CD4-positive, CD25-positive, alpha-beta regulatory T cell (primary cell): ENCODE data around the gene OCSTAMP. TPM values are rescaled to one million over a fixed set of nuclear protein-coding genes. Genes with fewer than 3 reads are reported as not detected.

ENCODE experiments used
- ATAC-seq, 2 donors: fragments of 150-1000 bp; cut with Tn5 transposase; one replicate each; pipeline ENCODE4 v1.10.0; 2021; ENCODE audit warnings: low read depth in 2 of 2, moderate number of reproducible peaks in 2 of 2, moderate library complexity in 1 of 2
- DNase-seq, 3 donors: peaks; one replicate each; pipeline versions ENCODE4 v3.0.0 to v3.0.0-alpha.2; 2012 to 2022; ENCODE audit warnings: mixed read lengths in 1 of 3
- H3K27ac ChIP-seq: one replicate; pipeline ENCODE4 v1.7.0; 2013; ENCODE audit warnings: mild to moderate bottlenecking, low read length; ENCODE audit not compliant: insufficient read depth, poor library complexity, severe bottlenecking
- H3K27me3 ChIP-seq: one replicate; pipeline ENCODE4 v1.7.0; 2013; ENCODE audit warnings: low read length; ENCODE audit not compliant: control insufficient read depth, insufficient read depth
- H3K36me3 ChIP-seq: one replicate; pipeline ENCODE4 v1.7.0; 2013; ENCODE audit warnings: mild to moderate bottlenecking, low read length, moderate library complexity; ENCODE audit not compliant: control insufficient read depth, insufficient read depth
- H3K4me1 ChIP-seq: 2 replicates; pipeline ENCODE4 v1.7.0; 2013; ENCODE audit warnings: mild to moderate bottlenecking, low read length; ENCODE audit not compliant: insufficient read depth, control insufficient read depth, poor library complexity, severe bottlenecking
- H3K4me3 ChIP-seq: one replicate; pipeline ENCODE4 v1.7.0; 2013; ENCODE audit warnings: low read depth, mild to moderate bottlenecking, low read length, moderate library complexity
- H3K9me3 ChIP-seq, 2 experiments: 1 replicate in 1 of 2; 2 replicates in 1 of 2; pipeline ENCODE4 v1.7.0; 2013; ENCODE audit warnings: low read length in 2 of 2, mild to moderate bottlenecking in 1 of 2, moderate library complexity in 1 of 2; ENCODE audit not compliant: control insufficient read depth in 2 of 2
- H3K27ac Mint-ChIP-seq, 3 donors: one replicate each; pipeline ENCODE4 v1.8.0; 2020 to 2022; ENCODE audit warnings: mild to moderate bottlenecking in 3 of 3, mixed read lengths in 3 of 3, moderate library complexity in 2 of 3
- H3K27me3 Mint-ChIP-seq: one replicate; pipeline ENCODE4 v1.8.0; 2022; ENCODE audit warnings: mild to moderate bottlenecking, mixed read lengths
- H3K36me3 Mint-ChIP-seq: one replicate; pipeline ENCODE4 v1.8.0; 2020; ENCODE audit warnings: mixed read lengths
- H3K4me1 Mint-ChIP-seq, 4 donors: one replicate each; pipeline ENCODE4 v1.8.0; 2020 to 2022; ENCODE audit warnings: mixed read lengths in 4 of 4, mild to moderate bottlenecking in 1 of 4
- H3K4me3 Mint-ChIP-seq, 4 donors: one replicate each; pipeline ENCODE4 v1.8.0; 2020 to 2022; ENCODE audit warnings: mild to moderate bottlenecking in 4 of 4, mixed read lengths in 4 of 4, moderate library complexity in 3 of 4
- H3K9me3 Mint-ChIP-seq, 7 donors: one replicate each; pipeline ENCODE4 v1.8.0; 2020 to 2022; ENCODE audit warnings: mixed read lengths in 7 of 7, mild to moderate bottlenecking in 3 of 7, moderate library complexity in 2 of 7
- polyA plus RNA-seq, 4 donors: library from polyadenylated mRNA; unstranded; fragments of 300-500 nt; fragmentation: Illumina TruSeq; gene quantifications; one replicate each; pipeline ENCODE4 v1.2.3, GENCODE V29; 2021
- total RNA-seq: library from RNA; stranded (reverse); gene quantifications from one replicate; pipeline ENCODE4 v1.2.3, GENCODE V29; 2022

OCSTAMP gene
- total and polyA plus RNA-seq, 5 donors from 2014 or later: not detected

GRCh38 chr20:46587986-46588385 lies 37.5 kb upstream of the OCSTAMP start:
- H3K4me1 ChIP-seq: no peaks in the 10 kb centered on the region
- peaks cover under 1% of the 10 kb centered on the region for H3K27me3 ChIP-seq
- H3K4me3 ChIP-seq: no peak overlapping the region
- peaks cover 8% of the 10 kb centered on the region for H3K27me3 Mint-ChIP-seq
- H3K27ac Mint-ChIP-seq: no peak overlapping the region
- H3K36me3 Mint-ChIP-seq: no peaks in the 10 kb centered on the region
- ATAC-seq (no peak), DNase-seq (no peak)
- no peak overlapping the region for H3K4me3 Mint-ChIP-seq
- H3K9me3 Mint-ChIP-seq: no peaks in the 10 kb centered on the region
- H3K4me1 Mint-ChIP-seq: peaks cover 0 to 4% (median 0%) of the 10 kb centered on the region in 4 donors
- H3K27ac ChIP-seq: no peak overlapping the region
- H3K9me3 ChIP-seq: no peaks in the 10 kb centered on the region
- no peaks in the 10 kb centered on the region for H3K36me3 ChIP-seq

DNA sequence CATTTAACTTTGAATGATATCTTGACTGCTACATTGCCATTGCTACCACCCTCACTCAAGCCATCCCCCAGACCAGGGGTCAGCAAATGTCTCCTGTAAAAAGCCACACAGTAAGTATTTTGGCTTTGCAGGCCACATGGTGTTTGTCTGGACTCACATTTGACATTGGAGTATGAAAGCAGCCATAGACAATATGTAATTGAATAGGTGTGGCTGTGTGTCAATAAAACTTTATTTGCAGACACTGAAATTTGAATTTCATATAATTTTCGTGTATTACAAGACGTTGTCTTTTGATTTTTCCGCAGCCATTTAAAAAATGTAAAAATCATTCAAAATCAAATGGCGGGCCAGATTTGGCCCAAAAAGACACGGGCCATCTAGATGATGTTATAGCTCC lies 36.3 kb upstream of the OCSTAMP start:
- Histone ChIP-seq H3K36me3 (no peaks in the 10 kb centered on the region), H3K4me1 (no peaks in the 10 kb centered on the region), H3K27ac (no peak overlapping the region), H3K27me3 (no peaks in the 10 kb centered on the region), H3K9me3 (no peaks in the 10 kb centered on the region), H3K4me3 (no peak overlapping the region)
- Mint-ChIP-seq H3K36me3 (no peaks in the 10 kb centered on the region), H3K4me3 (no peak overlapping the region), H3K27ac (no peak overlapping the region), H3K27me3 (peaks cover 10% of the 10 kb centered on the region), H3K4me1 (peaks cover 0 to 4% (median 0%) of the 10 kb centered on the region in 4 donors), H3K9me3 (no peaks in the 10 kb centered on the region)
- DNase-seq (no peak), ATAC-seq (no peak)

GRCh38 chr20:46584508-46584907 lies 34.1 kb upstream of the OCSTAMP start:
- Mint-ChIP-seq H3K9me3 (no peaks in the 10 kb centered on the region), H3K4me3 (no peak overlapping the region), H3K4me1 (peaks cover 0 to 4% (median 0%) of the 10 kb centered on the region in 4 donors), H3K27me3 (peaks cover 16% of the 10 kb centered on the region), H3K36me3 (no peaks in the 10 kb centered on the region), H3K27ac (no peak overlapping the region)
- no peaks in the 10 kb centered on the region for H3K27me3 ChIP-seq
- no peaks in the 10 kb centered on the region for H3K9me3 ChIP-seq
- no peaks in the 10 kb centered on the region for H3K36me3 ChIP-seq
- H3K4me3 ChIP-seq: no peak overlapping the region
- DNase-seq: no peak
- no peak overlapping the region for H3K27ac ChIP-seq
- no peak for ATAC-seq
- no peaks in the 10 kb centered on the region for H3K4me1 ChIP-seq

DNA sequence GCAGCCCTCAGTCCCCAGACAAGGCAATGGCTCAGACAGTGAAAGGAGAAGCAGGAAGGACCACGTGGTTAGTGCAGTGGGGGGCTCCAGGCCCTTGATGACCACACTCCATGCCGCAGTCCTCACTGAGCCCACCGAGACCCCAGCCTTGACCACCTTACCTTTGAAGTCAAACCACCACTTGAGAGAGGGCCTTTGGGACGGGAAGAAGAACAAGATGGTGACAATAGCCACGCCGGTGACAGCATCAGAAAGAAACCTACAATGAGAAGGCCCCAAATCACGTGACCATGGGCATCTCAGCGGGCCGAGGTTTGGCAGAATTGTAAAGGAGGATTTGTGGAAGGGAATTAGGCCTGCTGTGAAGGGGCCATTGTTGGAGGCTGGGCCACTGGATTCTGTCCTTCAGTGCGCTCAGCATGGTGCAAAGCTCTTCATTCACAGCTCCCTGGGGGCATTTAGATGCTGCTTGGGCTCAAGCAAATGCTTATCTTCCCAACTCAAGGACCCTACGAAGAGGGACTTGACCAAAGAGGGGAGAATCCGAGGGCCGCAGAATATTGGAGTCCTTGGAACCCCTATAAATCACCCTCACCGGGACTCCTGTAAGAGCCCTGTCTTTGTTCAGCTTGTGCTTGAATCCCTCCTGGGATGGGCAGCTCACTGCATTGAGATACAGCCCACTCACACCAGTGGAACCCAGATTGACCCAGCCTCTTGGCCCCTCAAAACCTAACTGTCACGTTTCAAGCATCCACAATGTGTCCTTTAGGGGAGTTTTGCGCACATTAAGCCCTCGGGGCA lies 33.2 kb upstream of the OCSTAMP start:
- H3K27ac Mint-ChIP-seq: no peak overlapping the region
- no peak overlapping the region for H3K4me3 Mint-ChIP-seq
- no peaks in the 10 kb centered on the region for H3K9me3 Mint-ChIP-seq
- no peaks in the 10 kb centered on the region for H3K4me1 Mint-ChIP-seq
- Histone ChIP-seq H3K36me3 (no peaks in the 10 kb centered on the region), H3K4me1 (no peaks in the 10 kb centered on the region), H3K9me3 (no peaks in the 10 kb centered on the region), H3K27ac (no peak overlapping the region), H3K27me3 (no peaks in the 10 kb centered on the region), H3K4me3 (no peak overlapping the region)
- peaks cover 16% of the 10 kb centered on the region for H3K27me3 Mint-ChIP-seq
- H3K36me3 Mint-ChIP-seq: no peaks in the 10 kb centered on the region
- DNase-seq: no peak
- ATAC-seq: no peak

DNA sequence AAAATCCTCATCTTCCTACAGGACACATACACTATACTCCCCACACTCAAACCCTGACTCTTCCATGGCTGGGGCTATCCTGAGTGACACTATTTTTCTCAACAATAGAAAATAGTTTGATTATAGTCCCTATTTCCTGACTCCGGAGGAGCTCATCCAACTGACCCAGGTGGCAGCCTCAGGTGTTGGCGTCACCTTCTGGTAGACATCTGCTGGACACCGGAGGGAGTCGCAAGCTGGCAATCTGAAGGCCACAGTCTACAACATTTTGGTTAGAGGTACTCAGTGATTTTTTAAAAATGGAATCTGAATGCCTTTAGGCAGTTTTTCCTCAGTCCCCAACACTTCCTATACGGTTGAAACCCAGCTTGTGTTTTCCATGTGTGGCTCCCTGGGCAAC lies 32.2 kb upstream of the OCSTAMP start:
- no peaks in the 10 kb centered on the region for H3K4me1 Mint-ChIP-seq
- peaks cover 16% of the 10 kb centered on the region for H3K27me3 Mint-ChIP-seq
- Histone ChIP-seq H3K27ac (no peak overlapping the region), H3K27me3 (no peaks in the 10 kb centered on the region), H3K4me1 (no peaks in the 10 kb centered on the region), H3K4me3 (no peak overlapping the region), H3K36me3 (no peaks in the 10 kb centered on the region), H3K9me3 (no peaks in the 10 kb centered on the region)
- no peak for ATAC-seq
- no peak overlapping the region for H3K4me3 Mint-ChIP-seq
- H3K27ac Mint-ChIP-seq: no peak overlapping the region
- no peaks in the 10 kb centered on the region for H3K36me3 Mint-ChIP-seq
- no peak for DNase-seq
- H3K9me3 Mint-ChIP-seq: no peaks in the 10 kb centered on the region

DNA sequence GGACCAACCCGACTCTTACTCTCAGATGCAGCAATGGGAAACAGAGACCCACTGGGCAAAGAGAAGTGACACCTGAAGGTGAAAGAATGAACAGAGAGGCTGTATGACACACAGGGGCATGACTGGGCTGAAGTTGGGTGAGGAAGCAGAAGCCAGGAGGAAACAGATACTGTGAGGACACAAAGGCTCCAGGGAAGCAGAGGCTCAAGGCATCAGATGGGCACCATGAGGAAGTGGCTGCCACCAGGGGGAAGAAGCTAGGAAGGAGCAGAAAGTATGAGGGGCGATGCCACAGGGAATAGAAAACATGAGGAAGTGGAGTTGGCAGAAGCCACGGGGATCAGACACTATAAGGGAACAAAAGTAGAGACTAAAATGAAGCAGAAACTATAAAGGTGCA lies 30.9 kb upstream of the OCSTAMP start:
- ATAC-seq: no peak
- H3K4me1 ChIP-seq: no peaks in the 10 kb centered on the region
- Mint-ChIP-seq H3K27me3 (peaks cover 16% of the 10 kb centered on the region), H3K4me3 (no peak overlapping the region), H3K9me3 (no peaks in the 10 kb centered on the region), H3K4me1 (no peaks in the 10 kb centered on the region), H3K27ac (no peak overlapping the region), H3K36me3 (no peaks in the 10 kb centered on the region)
- no peak overlapping the region for H3K4me3 ChIP-seq
- H3K27me3 ChIP-seq: no peaks in the 10 kb centered on the region
- no peaks in the 10 kb centered on the region for H3K9me3 ChIP-seq
- H3K27ac ChIP-seq: no peak overlapping the region
- H3K36me3 ChIP-seq: no peaks in the 10 kb centered on the region
- DNase-seq: no peak

DNA sequence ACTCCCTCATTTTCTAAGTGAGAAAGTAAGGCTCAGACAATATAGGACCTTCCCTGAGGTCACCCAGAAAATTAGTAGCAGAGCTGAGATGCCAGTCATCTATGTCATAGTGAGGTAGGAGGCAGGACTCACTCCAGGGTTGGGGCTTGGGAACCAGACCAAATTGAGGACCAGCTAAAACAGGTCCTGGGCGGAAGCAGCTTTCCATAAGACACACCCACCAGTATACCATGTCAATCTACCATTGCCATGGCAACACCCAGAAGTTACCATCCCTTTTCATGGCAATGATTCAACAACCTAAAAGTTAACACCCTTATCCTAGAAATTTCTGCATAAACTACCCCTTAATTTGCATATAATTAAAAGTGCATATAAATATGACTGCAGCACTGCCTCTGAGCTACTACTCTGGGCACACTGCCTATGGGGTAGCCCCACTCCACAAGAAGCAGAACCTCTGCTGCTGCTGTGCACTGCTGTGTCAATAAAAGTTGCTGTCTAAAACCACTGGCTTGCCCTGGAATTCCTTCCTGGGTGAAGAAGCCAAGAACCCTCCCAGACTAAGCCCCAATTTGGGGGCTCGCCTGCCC lies 30.3 kb upstream of the OCSTAMP start:
- ATAC-seq (no peak), DNase-seq (no peak)
- Mint-ChIP-seq H3K4me3 (no peak overlapping the region), H3K36me3 (no peaks in the 10 kb centered on the region), H3K9me3 (no peaks in the 10 kb centered on the region), H3K4me1 (no peaks in the 10 kb centered on the region), H3K27ac (no peak overlapping the region), H3K27me3 (peaks cover 18% of the 10 kb centered on the region)
- Histone ChIP-seq H3K9me3 (no peaks in the 10 kb centered on the region), H3K4me1 (no peaks in the 10 kb centered on the region), H3K27me3 (no peaks in the 10 kb centered on the region), H3K4me3 (no peak overlapping the region), H3K36me3 (no peaks in the 10 kb centered on the region), H3K27ac (no peak overlapping the region)

DNA sequence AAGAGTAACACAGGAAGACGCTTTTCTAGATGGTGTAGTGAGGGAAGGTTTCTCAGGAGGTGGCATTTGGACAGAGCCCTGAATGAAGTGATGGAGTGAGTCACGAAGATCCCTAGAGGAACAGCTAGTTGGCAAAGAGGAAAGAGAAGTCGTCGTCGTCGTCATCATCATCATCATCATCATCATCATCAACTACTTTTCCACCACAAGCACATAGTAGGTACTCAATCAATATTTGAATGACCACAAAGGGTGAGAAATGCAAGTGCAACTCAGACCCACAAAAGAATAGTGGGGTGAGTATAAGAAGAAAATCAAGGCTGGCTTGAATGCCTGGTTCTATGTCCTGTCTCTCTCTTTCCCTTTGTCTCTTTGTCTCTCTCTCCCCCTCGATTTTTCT lies 28.3 kb upstream of the OCSTAMP start:
- Histone ChIP-seq H3K4me1 (no peaks in the 10 kb centered on the region), H3K36me3 (no peaks in the 10 kb centered on the region), H3K27me3 (no peaks in the 10 kb centered on the region), H3K9me3 (no peaks in the 10 kb centered on the region), H3K4me3 (no peak overlapping the region), H3K27ac (no peak overlapping the region)
- no peak for DNase-seq
- peaks cover 16% of the 10 kb centered on the region for H3K27me3 Mint-ChIP-seq
- no peak overlapping the region for H3K27ac Mint-ChIP-seq
- no peaks in the 10 kb centered on the region for H3K9me3 Mint-ChIP-seq
- H3K4me1 Mint-ChIP-seq: no peaks in the 10 kb centered on the region
- no peak overlapping the region for H3K4me3 Mint-ChIP-seq
- H3K36me3 Mint-ChIP-seq: no peaks in the 10 kb centered on the region
- ATAC-seq: no peak
